ENCODE data around the gene CCDC142.
"Not testable (repeated sequence)": the region's sequence is repeated elsewhere in the genome, so short reads cannot be mapped to it uniquely, and the experiment has no call there.

CCDC142 gene

DNA sequence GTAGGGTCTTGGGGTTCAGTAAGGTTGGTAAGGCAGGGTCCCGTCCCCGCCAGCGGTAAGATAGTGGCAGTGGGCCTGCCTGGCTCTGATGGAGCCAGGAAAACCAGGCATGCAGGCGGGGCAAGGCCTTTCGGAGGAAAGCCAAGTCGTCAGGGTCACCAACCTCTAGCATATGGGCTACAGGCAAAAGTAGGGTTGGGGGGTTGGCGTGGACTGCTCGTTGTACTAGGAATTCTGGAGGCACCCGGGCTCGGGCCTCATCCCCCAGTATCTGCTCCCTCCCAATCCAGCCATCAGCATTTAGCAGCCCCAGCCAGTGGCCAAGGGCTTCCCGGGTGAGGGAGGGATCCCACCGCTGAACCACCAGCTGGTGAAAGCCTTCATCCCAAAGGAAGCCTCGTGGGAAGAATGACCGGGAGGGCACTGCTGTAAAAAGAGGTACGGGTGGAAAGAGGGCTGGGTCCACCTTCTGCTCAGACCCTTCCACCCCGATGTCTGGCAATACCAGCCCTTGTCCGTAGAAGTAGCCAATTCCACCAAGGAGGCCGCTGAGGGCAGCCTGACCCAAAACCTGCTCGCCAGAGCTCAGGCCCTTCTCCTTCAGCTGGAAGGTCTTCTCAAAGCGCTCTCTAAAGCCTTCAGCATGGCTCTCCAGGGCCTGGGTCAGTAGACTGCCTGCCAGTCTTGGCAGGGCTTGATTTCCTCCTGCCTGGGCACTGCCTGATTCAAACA, 20.6 kb downstream of the CCDC142 start:
- H3K27me3 ChIP-seq (ENCODE audit: control insufficient read depth, insufficient read depth, low read length): no peaks in the 10 kb centered on the region
- peaks cover 14% of the 10 kb centered on the region for H3K36me3 ChIP-seq (ENCODE audit: control insufficient read depth, insufficient read depth, low read length)

GRCh38 chr2:74461187-74462053, 21.4 kb downstream of the CCDC142 start:
- Histone ChIP-seq H3K36me3 (ENCODE audit: control insufficient read depth, insufficient read depth, low read length) (peaks cover 14% of the 10 kb centered on the region), H3K4me3 (ENCODE audit: low read length) (no peak overlapping the region), H3K27me3 (ENCODE audit: control insufficient read depth, insufficient read depth, low read length) (no peaks in the 10 kb centered on the region), H3K9ac (ENCODE audit: low read length) (no peak overlapping the region), H3K4me1 (ENCODE audit: control insufficient read depth, insufficient read depth, low read length) (peaks cover 16% of the 10 kb centered on the region), H3K27ac (ENCODE audit: low read depth, low read length) (no peak overlapping the region)

More for the DNA sequence above, 20.6 kb downstream of the CCDC142 start:
- Histone ChIP-seq H3K4me3 (ENCODE audit: low read length) (no peak overlapping the region), H3K27ac (ENCODE audit: low read depth, low read length) (no peak overlapping the region), H3K4me1 (ENCODE audit: control insufficient read depth, insufficient read depth, low read length) (peaks cover 9% of the 10 kb centered on the region), H3K9ac (ENCODE audit: low read length) (no peak overlapping the region)

GRCh38 chr2:74460187-74460586, 22.6 kb downstream of the CCDC142 start:
- Histone ChIP-seq H3K4me1 (ENCODE audit: control insufficient read depth, insufficient read depth, low read length) (peaks cover 26% of the 10 kb centered on the region), H3K36me3 (ENCODE audit: control insufficient read depth, insufficient read depth, low read length) (peaks cover 14% of the 10 kb centered on the region)
- H3K4me3 ChIP-seq (ENCODE audit: low read length); H3K9ac ChIP-seq (ENCODE audit: low read length); H3K27me3 ChIP-seq (ENCODE audit: control insufficient read depth, insufficient read depth, low read length); H3K27ac ChIP-seq (ENCODE audit: low read depth, low read length): not testable (repeated sequence)

DNA sequence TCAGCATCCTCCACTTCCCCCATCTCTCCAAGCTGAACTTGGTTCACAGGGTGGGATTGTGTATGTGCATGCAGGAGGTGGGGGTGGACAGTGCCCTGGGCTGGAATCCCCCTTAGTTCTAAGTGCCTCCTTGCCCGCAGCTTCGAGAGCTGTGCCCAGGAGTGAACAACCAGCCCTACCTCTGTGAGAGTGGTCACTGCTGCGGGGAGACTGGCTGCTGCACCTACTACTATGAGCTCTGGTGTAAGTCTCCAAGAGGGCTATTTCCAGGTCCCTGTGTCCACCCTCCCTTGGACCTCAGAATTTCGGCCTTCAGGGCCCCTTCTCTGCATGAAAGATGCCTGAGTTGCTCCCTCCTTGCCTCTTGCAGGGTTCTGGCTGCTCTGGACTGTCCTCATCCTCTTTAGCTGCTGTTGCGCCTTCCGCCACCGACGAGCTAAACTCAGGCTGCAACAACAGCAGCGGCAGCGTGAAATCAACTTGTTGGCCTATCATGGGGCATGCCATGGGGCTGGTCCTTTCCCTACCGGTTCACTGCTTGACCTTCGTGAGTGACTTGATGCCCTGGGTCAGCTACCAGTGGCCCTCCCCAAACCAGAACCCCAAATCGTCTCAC, 23.2 kb downstream of the CCDC142 start:
- H3K4me3 ChIP-seq (ENCODE audit: low read length); H3K27me3 ChIP-seq (ENCODE audit: control insufficient read depth, insufficient read depth, low read length); H3K27ac ChIP-seq (ENCODE audit: low read depth, low read length); H3K9ac ChIP-seq (ENCODE audit: low read length): not testable (repeated sequence)
- H3K36me3 ChIP-seq (ENCODE audit: control insufficient read depth, insufficient read depth, low read length): peaks cover 14% of the 10 kb centered on the region
- peaks cover 26% of the 10 kb centered on the region for H3K4me1 ChIP-seq (ENCODE audit: control insufficient read depth, insufficient read depth, low read length)

DNA sequence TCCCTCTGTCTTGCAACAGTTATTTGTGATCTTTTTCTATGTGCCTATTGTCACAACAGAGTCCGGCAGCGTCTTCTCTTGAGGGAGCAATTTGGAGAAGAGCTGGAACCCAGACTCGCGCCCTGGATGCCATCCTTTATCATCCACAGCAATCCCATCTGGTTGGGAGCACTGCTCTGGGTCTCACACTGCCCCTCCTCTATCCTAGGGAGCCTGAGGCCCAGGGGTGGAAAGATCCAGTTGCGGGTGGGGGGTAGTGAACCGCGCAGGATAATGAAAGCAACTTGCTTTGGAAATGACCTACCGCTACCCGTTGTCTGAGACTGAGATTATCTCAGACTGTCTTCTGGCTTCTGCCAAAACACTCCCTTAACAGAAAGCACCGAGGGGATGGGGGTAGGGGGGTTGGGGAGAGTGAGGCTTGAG, 23.8 kb downstream of the CCDC142 start:
- peak overlapping the region; percentile 62 for H3K4me3 ChIP-seq (ENCODE audit: low read length)
- H3K9ac ChIP-seq (ENCODE audit: low read length): no peak overlapping the region
- no peak overlapping the region for H3K27ac ChIP-seq (ENCODE audit: low read depth, low read length)

DNA sequence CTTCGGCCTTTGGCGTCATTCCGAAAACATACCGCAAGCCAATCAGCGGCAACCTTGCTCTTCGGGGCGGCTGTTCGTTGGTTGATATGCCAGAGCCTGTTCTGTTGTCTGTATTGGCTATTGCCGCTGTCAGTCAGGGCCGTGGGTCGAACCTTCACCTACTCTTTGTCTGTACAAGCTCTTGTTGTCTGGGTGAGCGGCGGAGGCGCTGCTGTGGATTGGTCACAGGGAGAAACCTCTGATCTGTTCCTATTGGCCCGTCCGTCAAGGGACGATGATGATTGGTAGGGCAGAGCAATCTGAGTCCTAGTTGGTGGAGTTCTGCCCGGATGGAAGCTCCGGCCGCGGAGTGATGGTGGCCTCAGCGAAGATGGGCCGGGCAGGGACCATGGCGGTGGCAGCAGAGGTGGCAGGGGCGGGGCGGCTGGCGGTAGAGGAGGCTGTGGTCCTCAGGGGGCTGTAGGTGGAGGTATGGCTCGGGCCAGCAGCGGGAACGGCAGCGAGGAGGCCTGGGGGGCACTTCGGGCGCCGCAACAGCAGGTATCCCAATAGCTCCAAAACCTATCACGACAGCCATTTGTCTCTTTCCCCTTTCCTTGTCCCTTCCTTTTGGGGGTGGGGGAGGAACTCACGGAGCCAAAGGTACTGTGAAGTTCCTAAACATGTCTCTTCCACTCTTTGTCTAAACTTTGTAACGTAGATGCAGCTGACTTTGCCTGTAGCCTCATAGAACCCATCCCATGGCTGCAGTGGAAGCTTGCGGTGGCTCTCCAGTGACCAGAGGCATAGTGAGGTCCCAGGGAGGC, 24.5 kb downstream of the CCDC142 start, which contains the start of gene WBP1:
WBP1 (plus strand) TSS at position 307 of the 806 bp plus-strand sequence; CDS start at position 472, 165 bp downstream.
- Histone ChIP-seq H3K36me3 (ENCODE audit: control insufficient read depth, insufficient read depth, low read length) (peaks cover 14% of the 10 kb centered on the region), H3K27ac (ENCODE audit: low read depth, low read length) (peak within 1 kb of the TSS; percentile 98), H3K4me3 (ENCODE audit: low read length) (peak within 1 kb of the TSS; percentile 85), H3K4me1 (ENCODE audit: control insufficient read depth, insufficient read depth, low read length) (peaks cover 22% of the 10 kb centered on the region), H3K9ac (ENCODE audit: low read length) (peak within 1 kb of the TSS; percentile 90), H3K27me3 (ENCODE audit: control insufficient read depth, insufficient read depth, low read length) (no peaks in the 10 kb centered on the region)

More for the DNA sequence above, 23.8 kb downstream of the CCDC142 start:
- peaks cover 22% of the 10 kb centered on the region for H3K4me1 ChIP-seq (ENCODE audit: control insufficient read depth, insufficient read depth, low read length)
- H3K36me3 ChIP-seq (ENCODE audit: control insufficient read depth, insufficient read depth, low read length): peaks cover 14% of the 10 kb centered on the region
- H3K27me3 ChIP-seq (ENCODE audit: control insufficient read depth, insufficient read depth, low read length): no peaks in the 10 kb centered on the region

- Histone ChIP-seq H3K36me3 (ENCODE audit: control insufficient read depth, insufficient read depth, low read length) (peaks cover 8% of the 10 kb centered on the region), H3K27ac (ENCODE audit: low read depth, low read length) (peak overlapping the region; percentile 98), H3K4me3 (ENCODE audit: low read length) (peak overlapping the region; percentile 85), H3K4me1 (ENCODE audit: control insufficient read depth, insufficient read depth, low read length) (peaks cover 22% of the 10 kb centered on the region), H3K9ac (ENCODE audit: low read length) (peak overlapping the region; percentile 90), H3K27me3 (ENCODE audit: control insufficient read depth, insufficient read depth, low read length) (no peaks in the 10 kb centered on the region)
These were observed 25.2 kb downstream of the CCDC142 start for GRCh38 chr2:74457549-74458131.

DNA sequence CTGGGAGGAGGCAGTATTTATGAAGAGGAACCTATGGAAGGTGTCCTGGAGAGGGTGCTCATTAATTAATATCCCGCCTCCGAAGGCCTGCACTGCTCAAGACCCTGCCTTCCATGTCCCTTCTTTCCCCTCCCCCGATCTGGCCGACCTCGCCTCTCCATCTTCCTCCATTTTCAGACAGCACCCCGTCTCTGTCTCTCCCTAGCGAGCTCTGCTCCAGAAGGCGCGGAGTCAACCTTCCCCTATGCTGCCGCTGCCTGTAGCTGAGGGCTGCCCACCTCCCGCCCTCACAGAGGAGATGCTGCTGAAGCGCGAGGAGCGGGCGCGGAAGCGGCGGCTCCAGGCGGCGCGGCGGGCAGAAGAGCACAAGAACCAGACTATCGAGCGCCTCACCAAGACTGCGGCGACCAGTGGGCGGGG, 25.7 kb downstream of the CCDC142 start:
- Histone ChIP-seq H3K4me3 (ENCODE audit: low read length) (peak overlapping the region; percentile 85), H3K4me1 (ENCODE audit: control insufficient read depth, insufficient read depth, low read length) (peaks cover 22% of the 10 kb centered on the region), H3K9ac (ENCODE audit: low read length) (no peak overlapping the region), H3K27me3 (ENCODE audit: control insufficient read depth, insufficient read depth, low read length) (no peaks in the 10 kb centered on the region), H3K36me3 (ENCODE audit: control insufficient read depth, insufficient read depth, low read length) (peaks cover 4% of the 10 kb centered on the region), H3K27ac (ENCODE audit: low read depth, low read length) (peak overlapping the region; percentile 98)

GRCh38 chr2:74454654-74455511, 27.9 kb downstream of the CCDC142 start, which contains the start of gene INO80B:
TSS of gene INO80B (plus strand) at chr2:74455087. CDS start at chr2:74455117, 30 bp downstream.
- Histone ChIP-seq H3K4me1 (ENCODE audit: control insufficient read depth, insufficient read depth, low read length) (peaks cover 22% of the 10 kb centered on the region), H3K36me3 (ENCODE audit: control insufficient read depth, insufficient read depth, low read length) (no peaks in the 10 kb centered on the region), H3K9ac (ENCODE audit: low read length) (peak within 1 kb of the TSS; percentile 75), H3K4me3 (ENCODE audit: low read length) (peak within 1 kb of the TSS; percentile 98), H3K27me3 (ENCODE audit: control insufficient read depth, insufficient read depth, low read length) (no peaks in the 10 kb centered on the region), H3K27ac (ENCODE audit: low read depth, low read length) (peak within 1 kb of the TSS; percentile 67)

GRCh38 chr2:74450570-74451190, 32.1 kb downstream of the CCDC142 start:
- no peaks in the 10 kb centered on the region for H3K36me3 ChIP-seq (ENCODE audit: control insufficient read depth, insufficient read depth, low read length)
- no peak overlapping the region for H3K4me3 ChIP-seq (ENCODE audit: low read length)
- H3K27ac ChIP-seq (ENCODE audit: low read depth, low read length): no peak overlapping the region

More at GRCh38 chr2:74450570-74451190, 32.1 kb downstream of the CCDC142 start:
- H3K9ac ChIP-seq (ENCODE audit: low read length): no peak overlapping the region
- no peaks in the 10 kb centered on the region for H3K27me3 ChIP-seq (ENCODE audit: control insufficient read depth, insufficient read depth, low read length)
- peaks cover 6% of the 10 kb centered on the region for H3K4me1 ChIP-seq (ENCODE audit: control insufficient read depth, insufficient read depth, low read length)

Measured in rectal smooth muscle tissue (tissue), 1 donor.